Gastrocnemius medialis (tissue), 4 donors: ENCODE results near the gene CLMN. TPM values are rescaled to one million over a fixed set of nuclear protein-coding genes. Genes with fewer than 3 reads are reported as not detected.

Experiments
- ATAC-seq, 2 donors: fragments of 150-250 bp; one replicate each; pipeline ENCODE4 v1.9.1; 2016
- DNase-seq, 2 donors: peaks; one replicate each; pipeline ENCODE4 v3.0.0-alpha.2; 2019
- H3K27ac ChIP-seq, 4 donors: fragments of 200-600 bp; sonication (generic); 1 replicate in 1 of 4; 2 replicates in 3 of 4; pipeline ENCODE4 v1.5.1; 2016 to 2018; ENCODE audit warnings: mild to moderate bottlenecking in 2 of 4, moderate library complexity in 1 of 4
- H3K27me3 ChIP-seq, 3 donors: fragments of 200-600 bp; sonication (generic) in 2 of 3; 1 replicate in 1 of 3; 2 replicates in 2 of 3; pipeline versions ENCODE4 v1.5.1 to v1.6.0; 2016 to 2019; ENCODE audit warnings: mild to moderate bottlenecking in 1 of 3, moderate library complexity in 1 of 3
- H3K36me3 ChIP-seq, 2 donors: fragments of 200-600 bp; sonication (generic) in 1 of 2; one replicate each; pipeline ENCODE4 v1.5.1; 2017 to 2018
- H3K4me1 ChIP-seq, 2 donors: fragments of 200-600 bp; sonication (generic) in 1 of 2; one replicate each; pipeline ENCODE4 v1.5.1; 2016 to 2017; ENCODE audit warnings: mild to moderate bottlenecking in 2 of 2
- H3K4me3 ChIP-seq, 4 donors: fragments of 200-600 bp; sonication (generic) in 3 of 4; 1 replicate in 1 of 4; 2 replicates in 3 of 4; pipeline ENCODE4 v1.5.1; 2016 to 2019; ENCODE audit warnings: mild to moderate bottlenecking in 2 of 4
- H3K9me3 ChIP-seq, 3 donors: fragments of 200-600 bp; sonication (generic) in 2 of 3; 1 replicate in 1 of 3; 2 replicates in 2 of 3; pipeline ENCODE4 v1.5.1; 2016 to 2019
- CTCF ChIP-seq, 5 experiments: fragments of 450-650 bp in 3 of 5; fragments of 200-600 bp in 2 of 5; sonication (generic) in 2 of 5; IDR thresholded peaks in 4 of 5; conservative IDR thresholded peaks in 1 of 5; 1 replicate in 4 of 5; 2 replicates in 1 of 5; pipeline ENCODE4 v1.5.1; 2016 to 2019; ENCODE audit warnings: antibody characterized with exemption in 5 of 5, mild to moderate bottlenecking in 3 of 5, moderate library complexity in 3 of 5
- POLR2A ChIP-seq, 2 donors: fragments of 450-650 bp; IDR thresholded peaks; one replicate each; pipeline ENCODE4 v1.6.1; 2017; ENCODE audit warnings: antibody characterized with exemption in 2 of 2, mild to moderate bottlenecking in 2 of 2, moderate library complexity in 2 of 2
- in situ Hi-C, 4 donors: fragments of 200-750 bp; cut with MboI; loops; one replicate each; pipeline versions ENCODE4 v1.15.0 to v1.8.0; 2017; ENCODE audit warnings: low sequenced_read_pairs in 4 of 4
- intact Hi-C: fragments of 100-400 bp; cut with DNase I; formaldehyde crosslinking; loops from one replicate; pipeline ENCODE4 v1.15.1; 2023; ENCODE audit warnings: low total_unique reads
- total RNA-seq, 4 donors: library from RNA; depleted of rRNA; stranded (reverse); fragments of >200 nt; gene quantifications; one replicate each; pipeline versions ENCODE4 v1.1.0 to v1.2.3, GENCODE V29; 2016

Gene CLMN
- total RNA-seq, 4 donors from 2014 or later, result 3.8 to 8.8 (median 5.8) TPM

- H3K4me1 ChIP-seq, result no peaks in the 10 kb centered on the region
- no peaks in the 10 kb centered on the region for H3K9me3 ChIP-seq
- DNase-seq (no peak), ATAC-seq (no peak)
- peak overlapping the region in 2 of 4 donors; percentile 10 to 42 for H3K27ac ChIP-seq
- H3K27me3 ChIP-seq, result no peaks in the 10 kb centered on the region
- TF ChIP-seq CTCF (IDR thresholded peaks at IDR 0.05 in 4 of 5, conservative IDR thresholded peaks at IDR 0.05 in 1 of 5) (no peak), POLR2A (IDR thresholded peaks at IDR 0.05) (no peak)
- no peak overlapping the region for H3K4me3 ChIP-seq
- H3K36me3 ChIP-seq, result no peaks in the 10 kb centered on the region
- intact Hi-C loops (no loop called here), in situ Hi-C loops (no loop called here)
These were observed 6.5 kb downstream of the CLMN start for GRCh38 chr14:95313190-95313589.

- Histone ChIP-seq H3K9me3 (no peaks in the 10 kb centered on the region), H3K27ac (peak overlapping the region; percentile 7 to 47 (median 40)), H3K4me1 (no peaks in the 10 kb centered on the region), H3K27me3 (no peaks in the 10 kb centered on the region), H3K4me3 (no peak overlapping the region), H3K36me3 (no peaks in the 10 kb centered on the region)
- DNase-seq, result no peak
- in situ Hi-C loops (no loop called here), intact Hi-C loops (no loop called here)
- ATAC-seq, result no peak
- no peak for TF ChIP-seq POLR2A (IDR thresholded peaks at IDR 0.05)
- no peak for TF ChIP-seq CTCF (IDR thresholded peaks at IDR 0.05 in 4 of 5, conservative IDR thresholded peaks at IDR 0.05 in 1 of 5)
These were observed 7.4 kb downstream of the CLMN start for GRCh38 chr14:95312311-95312710.

- Histone ChIP-seq H3K27me3 (no peaks in the 10 kb centered on the region), H3K36me3 (no peaks in the 10 kb centered on the region), H3K4me3 (no peak overlapping the region), H3K27ac (peak overlapping the region; percentile 7 to 47 (median 40)), H3K9me3 (no peaks in the 10 kb centered on the region), H3K4me1 (no peaks in the 10 kb centered on the region)
- TF ChIP-seq CTCF (IDR thresholded peaks at IDR 0.05 in 4 of 5, conservative IDR thresholded peaks at IDR 0.05 in 1 of 5) (no peak), POLR2A (IDR thresholded peaks at IDR 0.05) (no peak)
- in situ Hi-C loops, result no loop called here
- no peak for ATAC-seq
- no peak for DNase-seq
- intact Hi-C loops, result no loop called here
These were observed 8.0 kb downstream of the CLMN start for GRCh38 chr14:95311752-95312151.

GRCh38 chr14:95310635-95311380, 8.9 kb downstream of the CLMN start:
- Histone ChIP-seq H3K9me3 (no peaks in the 10 kb centered on the region), H3K36me3 (no peaks in the 10 kb centered on the region), H3K27me3 (no peaks in the 10 kb centered on the region), H3K4me3 (no peak overlapping the region), H3K4me1 (no peaks in the 10 kb centered on the region), H3K27ac (peak overlapping the region in 3 of 4 donors; percentile 8 to 42 (median 39))
- TF ChIP-seq POLR2A (IDR thresholded peaks at IDR 0.05) (no peak), CTCF (IDR thresholded peaks at IDR 0.05 in 4 of 5, conservative IDR thresholded peaks at IDR 0.05 in 1 of 5) (no peak)
- in situ Hi-C loops (no loop called here), intact Hi-C loops (no loop called here)
- no peak for DNase-seq
- no peak for ATAC-seq
